ENCODE results near the gene ASTN2. TPM values are rescaled to one million over a fixed set of nuclear protein-coding genes. Genes with fewer than 3 reads are reported as not detected.

ASTN2 gene
- total and polyA plus RNA-seq, 2 experiments from 2014 or later, result 7.0 to 24.6 TPM

- TF ChIP-seq CTCF (conservative IDR thresholded peaks at IDR 0.05; ENCODE audit: low read depth in 2 of 2) (no peak), POLR2AphosphoS5 (IDR thresholded peaks at IDR 0.05; ENCODE audit: low read depth) (no peak), NANOG (IDR thresholded peaks at IDR 0.05; ENCODE audit: borderline replicate concordance) (no peak), ETS1 (IDR thresholded peaks at IDR 0.05) (no peak), ZNF114 (CRISPR knock-in tag; IDR thresholded peaks at IDR 0.05) (no peak), CREB1 (CRISPR knock-in tag; IDR thresholded peaks at IDR 0.05; ENCODE audit: low read depth) (no peak), REST (IDR thresholded peaks at IDR 0.05; ENCODE audit: unreplicated experiment) (no peak), JUNB (IDR thresholded peaks at IDR 0.05; ENCODE audit: unreplicated experiment) (no peak), EZH2 (IDR thresholded peaks at IDR 0.05; ENCODE audit: low read depth, unreplicated experiment) (no peak), STAT1 (IDR thresholded peaks at IDR 0.05; ENCODE audit: unreplicated experiment) (no peak)
Observed at GRCh38 chr9:116555556-116556155, 859.2 kb downstream of the ASTN2 start (continued).

- Histone ChIP-seq H3K27me3 (ENCODE audit: insufficient read depth) (no peaks in the 10 kb centered on the region), H3K4me3 (no peak overlapping the region), H3K27ac (ENCODE audit: low read depth) (no peak overlapping the region), H3F3A (replicated peaks; ENCODE audit: low read depth) (no peaks in the 10 kb centered on the region), H2AFZ (no peak overlapping the region), H4K20me1 (replicated peaks; ENCODE audit: insufficient read depth) (0 out of 2 replicates have a peak, but pooled peaks cover 3% of the 10 kb centered on the region), H3K9me2 (ENCODE audit: insufficient read depth) (no peaks in the 10 kb centered on the region), H3K4me1 (ENCODE audit: insufficient read depth) (0 out of 2 replicates have a peak, but pooled peaks cover 1% of the 10 kb centered on the region), H3K36me3 (ENCODE audit: insufficient read depth) (no peaks in the 10 kb centered on the region), H3K79me2 (replicated peaks; ENCODE audit: insufficient read depth) (no peaks in the 10 kb centered on the region), H3K4me2 (no peak overlapping the region)
- Mint-ChIP-seq H3K27me3 (ENCODE audit: insufficient read depth, low read depth, poor library complexity) (no peaks in the 10 kb centered on the region), H3K9me3 (no peaks in the 10 kb centered on the region), H3K27ac (no peak overlapping the region), H3K36me3 (ENCODE audit: low read depth) (no peaks in the 10 kb centered on the region), H3K4me3 (no peak overlapping the region), H3K4me1 (peaks cover 5% of the 10 kb centered on the region)
- ATAC-seq (no peak), DNase-seq (ENCODE audit: low spot score) (no peak)
- TF ChIP-seq EZH2 (IDR thresholded peaks at IDR 0.05; ENCODE audit: low read depth, unreplicated experiment) (no peak), CREB1 (CRISPR knock-in tag; IDR thresholded peaks at IDR 0.05; ENCODE audit: low read depth) (no peak), ETS1 (IDR thresholded peaks at IDR 0.05) (no peak), POLR2AphosphoS5 (IDR thresholded peaks at IDR 0.05; ENCODE audit: low read depth) (no peak), NANOG (IDR thresholded peaks at IDR 0.05; ENCODE audit: borderline replicate concordance) (no peak), JUNB (IDR thresholded peaks at IDR 0.05; ENCODE audit: unreplicated experiment) (no peak)
Observed at GRCh38 chr9:116555119-116555518, 859.7 kb downstream of the ASTN2 start.

All from GM23338 (cell line).